H1 (cell line): ENCODE results near the gene ANO6. TPM values are rescaled to one million over a fixed set of nuclear protein-coding genes. Genes with fewer than 3 reads are reported as not detected.

Experiments used
- CTCF ChIA-PET: fragments of 300-600 bp; sonication (Branson Sonifier 250); formaldehyde crosslinking; loops from one replicate; lab custom pipeline; 2021; ENCODE audit not compliant: partially characterized antibody; lab: Charles Lee
- POLR2A ChIA-PET: fragments of 300-600 bp; sonication (Branson Sonifier 250); formaldehyde crosslinking; loops from one replicate; lab custom pipeline; 2021; ENCODE audit warnings: inconsistent platforms; ENCODE audit not compliant: partially characterized antibody; lab: Charles Lee
- DNase-seq, 2 experiments: peaks; one replicate each; pipeline versions ENCODE4 v3.0.0 to v3.0.0-alpha.2; 2010 to 2022; ENCODE audit warnings: low spot score in 2 of 2, low read depth in 1 of 2, mixed read lengths in 1 of 2
- FAIRE-seq: peaks from 2 replicates; lab custom pipeline; 2011; peaks lifted over from hg19 to GRCh38; lab: Jason Lieb, UNC
- H2AFZ ChIP-seq: 2 replicates; pipeline ENCODE4 v1.8.1; 2012; ENCODE audit warnings: low read length, inconsistent platforms
- H2AK5ac ChIP-seq: 2 replicates; pipeline ENCODE4 v1.6.1; 2013; ENCODE audit warnings: low read depth, low read length
- H2BK120ac ChIP-seq: replicated peaks from 2 replicates; pipeline ENCODE3; 2013; ENCODE audit warnings: low read depth, low read length, inconsistent platforms
- H2BK12ac ChIP-seq: 2 replicates; pipeline ENCODE4 v1.6.1; 2013; ENCODE audit warnings: low read depth, low read length
- H2BK15ac ChIP-seq: 2 replicates; pipeline ENCODE4 v1.6.1; 2013; ENCODE audit warnings: low read length
- H2BK20ac ChIP-seq: 2 replicates; pipeline ENCODE4 v1.6.1; 2013; ENCODE audit warnings: low read length
- H2BK5ac ChIP-seq: 2 replicates; pipeline ENCODE4 v1.6.1; 2013; ENCODE audit warnings: low read depth, low read length
- H3K14ac ChIP-seq: 2 replicates; pipeline ENCODE4 v1.6.1; 2013; ENCODE audit warnings: inconsistent platforms; ENCODE audit not compliant: insufficient read length
- H3K18ac ChIP-seq: 2 replicates; pipeline ENCODE4 v1.6.1; 2013; ENCODE audit warnings: low read length; ENCODE audit errors: extremely low read depth
- H3K23ac ChIP-seq: 2 replicates; pipeline ENCODE4 v1.6.1; 2013; ENCODE audit warnings: inconsistent platforms; ENCODE audit not compliant: insufficient read length
- H3K23me2 ChIP-seq: 2 replicates; pipeline ENCODE4 v1.6.1; 2013; ENCODE audit warnings: low read depth, low read length
- H3K27ac ChIP-seq: 2 replicates; pipeline ENCODE4 v1.6.1; 2011; ENCODE audit warnings: low read depth, low read length, inconsistent platforms
- H3K27me3 ChIP-seq, 4 experiments: replicated peaks in 1 of 4; 1 replicate in 1 of 4; 2 replicates in 3 of 4; pipeline versions ENCODE4 v1.6.1 to v1.8.1; 2011 to 2013; ENCODE audit warnings: low read length in 3 of 4, mild to moderate bottlenecking in 3 of 4, inconsistent platforms in 2 of 4, mixed read lengths in 2 of 4, moderate library complexity in 1 of 4; ENCODE audit not compliant: control insufficient read depth in 3 of 4, insufficient read depth in 3 of 4; ENCODE audit errors: extremely low read depth in 1 of 4
- H3K36me3 ChIP-seq, 4 experiments: 2 replicates each; pipeline versions ENCODE4 v1.6.1 to v1.8.1; 2011 to 2013; ENCODE audit warnings: mild to moderate bottlenecking in 4 of 4, low read length in 3 of 4, moderate library complexity in 2 of 4, control low read depth in 1 of 4, inconsistent platforms in 1 of 4; ENCODE audit not compliant: insufficient read depth in 4 of 4, control insufficient read depth in 2 of 4
- H3K4ac ChIP-seq: replicated peaks from 2 replicates; pipeline ENCODE3; 2013; ENCODE audit warnings: low read length, low read depth, mixed read lengths, inconsistent platforms; ENCODE audit not compliant: insufficient read length
- H3K4me1 ChIP-seq, 4 experiments: replicated peaks in 1 of 4; 1 replicate in 1 of 4; 2 replicates in 3 of 4; pipeline versions ENCODE4 v1.6.1 to v1.8.1; 2011 to 2013; ENCODE audit warnings: low read length in 3 of 4, inconsistent platforms in 2 of 4, mixed read lengths in 1 of 4; ENCODE audit not compliant: insufficient read depth in 4 of 4, control insufficient read depth in 3 of 4
- H3K4me2 ChIP-seq, 2 experiments: 2 replicates each; pipeline versions ENCODE4 v1.6.1 to v1.8.1; 2011 to 2013; ENCODE audit warnings: low read depth in 2 of 2, low read length in 2 of 2, control low read depth in 1 of 2, inconsistent platforms in 1 of 2, mild to moderate bottlenecking in 1 of 2; ENCODE audit not compliant: insufficient read depth in 1 of 2
- H3K4me3 ChIP-seq, 4 experiments: fragments of 200-600, 300-600 bp in 1 of 4; sonication (generic), shearing (Covaris generic), sonication (Bioruptor Twin) in 1 of 4; 2 replicates each; pipeline versions ENCODE4 v1.5.1 to v1.8.1; 2011 to 2016; ENCODE audit warnings: low read length in 4 of 4, low read depth in 3 of 4, control low read depth in 2 of 4, inconsistent platforms in 2 of 4, mild to moderate bottlenecking in 2 of 4, mixed read lengths in 1 of 4, moderate library complexity in 1 of 4; ENCODE audit not compliant: insufficient read depth in 2 of 4; ENCODE audit errors: extremely low read depth in 1 of 4
- H3K56ac ChIP-seq: replicated peaks from 2 replicates; pipeline ENCODE3; 2013; ENCODE audit warnings: low read depth, mild to moderate bottlenecking, mixed read lengths, low read length, inconsistent platforms; ENCODE audit not compliant: insufficient read length
- H3K79me1 ChIP-seq: 2 replicates; pipeline ENCODE4 v1.6.1; 2013; ENCODE audit warnings: low read depth, low read length, control low read depth
- H3K79me2 ChIP-seq, 2 experiments: 2 replicates each; pipeline versions ENCODE4 v1.6.1 to v1.8.1; 2012 to 2013; ENCODE audit warnings: low read length in 2 of 2, mild to moderate bottlenecking in 2 of 2, inconsistent platforms in 1 of 2; ENCODE audit not compliant: insufficient read depth in 2 of 2, control insufficient read depth in 1 of 2
- H3K9ac ChIP-seq, 4 experiments: replicated peaks in 1 of 4; 1 replicate in 1 of 4; 2 replicates in 3 of 4; pipeline versions ENCODE4 v1.6.1 to v1.8.1; 2011 to 2013; ENCODE audit warnings: low read depth in 3 of 4, low read length in 3 of 4, control low read depth in 2 of 4, mild to moderate bottlenecking in 2 of 4, moderate library complexity in 2 of 4, inconsistent platforms in 1 of 4; ENCODE audit errors: extremely low read depth in 1 of 4
- H3K9me3 ChIP-seq, 2 experiments: 2 replicates each; pipeline versions ENCODE4 v1.6.1 to v1.8.1; 2012 to 2013; ENCODE audit warnings: mild to moderate bottlenecking in 2 of 2, moderate library complexity in 2 of 2, control low read depth in 1 of 2, inconsistent platforms in 1 of 2, low read depth in 1 of 2, low read length in 1 of 2, mixed read lengths in 1 of 2; ENCODE audit not compliant: insufficient read depth in 2 of 2
- H4K20me1 ChIP-seq, 2 experiments: replicated peaks in 1 of 2; 2 replicates each; pipeline versions ENCODE3 to v1.8.1; 2011 to 2013; ENCODE audit warnings: inconsistent platforms in 2 of 2, low read length in 2 of 2, mild to moderate bottlenecking in 1 of 2; ENCODE audit not compliant: insufficient read depth in 2 of 2, control insufficient read depth in 1 of 2
- H4K5ac ChIP-seq: 2 replicates; pipeline ENCODE4 v1.6.1; 2013; ENCODE audit warnings: low read length, low read depth, mixed read lengths, inconsistent platforms; ENCODE audit not compliant: insufficient read length
- H4K8ac ChIP-seq: 2 replicates; pipeline ENCODE4 v1.8.0; 2013; ENCODE audit warnings: mild to moderate bottlenecking, moderate library complexity, low read length, inconsistent platforms; ENCODE audit not compliant: insufficient read depth; ENCODE audit errors: extremely low read depth
- H4K91ac ChIP-seq: replicated peaks from 2 replicates; pipeline ENCODE3; 2013; ENCODE audit warnings: low read length, mixed read lengths, inconsistent platforms; ENCODE audit not compliant: insufficient read length
- BRCA1 ChIP-seq: IDR thresholded peaks from 2 replicates; pipeline ENCODE4 v1.6.1; 2012; ENCODE audit warnings: low read depth, low read length, improper control_type of control experiment
- CBX5 ChIP-seq: fragments of 300-800, 300-1000 bp; sonication (generic); IDR thresholded peaks from 2 replicates; pipeline ENCODE4 v1.7.1; 2016; ENCODE audit warnings: antibody characterized with exemption, low read length, low read depth
- FOSL1 ChIP-seq: IDR thresholded peaks from 2 replicates; pipeline ENCODE4 v1.6.1; 2011; ENCODE audit warnings: mild to moderate bottlenecking, low read depth, low read length, moderate library complexity; ENCODE audit not compliant: insufficient read depth
- KDM5A ChIP-seq: fragments of 200-600 bp; IDR thresholded peaks from 2 replicates; pipeline ENCODE4 v1.7.1; 2012; ENCODE audit warnings: mild to moderate bottlenecking, low read length, inconsistent platforms, mixed read lengths
- SUZ12 ChIP-seq: fragments of 200-600 bp; sonication (generic); IDR thresholded peaks from 2 replicates; pipeline ENCODE4 v1.6.1; 2012; ENCODE audit warnings: mild to moderate bottlenecking, inconsistent platforms, low read length, moderate library complexity, mixed read lengths
- TEAD4 ChIP-seq: IDR thresholded peaks from 2 replicates; pipeline ENCODE4 v1.6.1; 2012; ENCODE audit warnings: low read depth, low read length, inconsistent platforms, mixed read lengths
- polyA plus RNA-seq, 7 experiments: library from polyadenylated mRNA; depleted of rRNA in 3 of 7; stranded (reverse) in 5 of 7; unstranded in 2 of 7; fragments of >200 nt in 5 of 7; fragments of 200-250 nt in 2 of 7; gene quantifications; 1 replicate in 5 of 7; 2 replicates in 1 of 7; 4 replicates in 1 of 7; pipeline versions ENCODE4 v1.2.1 to v1.2.3, GENCODE V29; 2011 to 2013; ENCODE audit warnings: missing spikeins in 2 of 7, mixed read lengths in 2 of 7
- total RNA-seq: library from RNA; stranded (reverse); fragmentation: NEBNext Ultra II Directional; extraction: Animal tissue kit (Norgen Biotek cat#: 25700); gene quantifications from 2 replicates; pipeline ENCODE4 v1.2.1, GENCODE V29; 2021
- TF ChIP-seq, protein P1 (sequence below): IDR thresholded peaks from 2 replicates; pipeline ENCODE4 v1.6.1; 2012; ENCODE audit warnings: inconsistent platforms

Gene ANO6
- total and polyA plus RNA-seq, 2 of the 8 experiments (the other 6 are each of a cell fraction or from before 2014, with no cell fraction given) = 15.1 to 39.7 TPM

DNA sequence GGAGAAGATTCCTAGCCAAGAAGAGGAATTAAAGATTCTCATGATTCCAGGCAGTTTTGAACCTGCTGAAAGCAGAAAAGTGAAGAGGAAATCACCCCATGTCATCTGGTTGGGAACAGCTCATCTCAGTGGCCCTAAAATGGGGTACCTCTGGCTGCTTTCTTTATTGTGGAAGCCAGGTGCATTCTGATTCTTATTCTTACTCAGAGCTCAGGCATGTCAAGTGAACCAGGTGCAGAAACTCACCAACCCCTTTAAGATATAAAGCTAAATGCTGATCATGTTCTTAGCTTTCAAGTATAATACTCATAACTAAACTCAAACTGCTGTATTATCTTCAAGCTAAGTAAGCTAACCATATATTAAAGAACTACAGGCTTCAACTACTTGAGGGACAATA lies 259.7 kb downstream of the ANO6 start:
- Histone ChIP-seq H3K14ac (no peak overlapping the region), H4K20me1 (no peaks in the 10 kb centered on the region), H4K91ac (no peak overlapping the region), H3K27me3 (no peaks in the 10 kb centered on the region), H3K79me1 (no peaks in the 10 kb centered on the region), H3K18ac (no peak overlapping the region), H3K79me2 (no peaks in the 10 kb centered on the region; a peak in 1 of 4 replicates), H2BK15ac (no peak overlapping the region), H4K8ac (no peak overlapping the region), H2BK120ac (no peak overlapping the region), H3K9ac (no peak overlapping the region), H2BK20ac (no peak overlapping the region), H3K56ac (no peak overlapping the region), H3K36me3 (no peaks in the 10 kb centered on the region), H2BK12ac (no peak overlapping the region), H3K23ac (no peak overlapping the region), H3K4me2 (no peak overlapping the region), H3K4me3 (no peak overlapping the region), H3K9me3 (no peaks in the 10 kb centered on the region; a peak in 1 of 4 replicates), H3K4me1 (no peaks in the 10 kb centered on the region), H3K4ac (no peak overlapping the region), H2AFZ (no peak overlapping the region), H4K5ac (no peak overlapping the region), H3K27ac (no peak overlapping the region), H2BK5ac (no peak overlapping the region), H3K23me2 (no peaks in the 10 kb centered on the region), H2AK5ac (no peak overlapping the region)
- TF ChIP-seq SUZ12 (no peak), CBX5 (no peak), FOSL1 (no peak), TEAD4 (no peak), KDM5A (no peak), BRCA1 (no peak)
- TF ChIP-seq, protein P1, sequence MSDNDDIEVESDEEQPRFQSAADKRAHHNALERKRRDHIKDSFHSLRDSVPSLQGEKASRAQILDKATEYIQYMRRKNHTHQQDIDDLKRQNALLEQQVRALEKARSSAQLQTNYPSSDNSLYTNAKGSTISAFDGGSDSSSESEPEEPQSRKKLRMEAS = no peak
- FAIRE-seq (no peak), DNase-seq (no peak)
- ChIA-PET CTCF (no interaction called here), POLR2A (no interaction called here)
